Aorta (tissue), 5 donors: ENCODE measurements around the gene ZNF396. TPM values are rescaled to one million over a fixed set of nuclear protein-coding genes. Genes with fewer than 3 reads are reported as not detected.

ENCODE experiments used
- ATAC-seq: fragments of 200-7000 bp; cut with Tn5 transposase; one replicate; pipeline ENCODE4 v1.9.1; 2022; ENCODE audit warnings: moderate library complexity; ENCODE audit not compliant: low FRiP score
- DNase-seq, 2 donors: peaks; one replicate each; pipeline ENCODE4 v3.0.0-alpha.2; 2020
- H3K27ac ChIP-seq, 2 donors: one replicate each; pipeline ENCODE4 v1.5.1; 2013; ENCODE audit warnings: low read length in 2 of 2, mild to moderate bottlenecking in 2 of 2, moderate library complexity in 2 of 2, control low read depth in 1 of 2, inconsistent platforms in 1 of 2, low read depth in 1 of 2
- H3K27me3 ChIP-seq, 2 donors: one replicate each; pipeline ENCODE4 v1.6.1; 2013; ENCODE audit warnings: control low read depth in 1 of 2, low read length in 1 of 2, mild to moderate bottlenecking in 1 of 2, moderate library complexity in 1 of 2; ENCODE audit not compliant: insufficient read depth in 2 of 2, control insufficient read depth in 1 of 2
- H3K36me3 ChIP-seq, 2 donors: one replicate each; pipeline ENCODE4 v1.6.1; 2013; ENCODE audit warnings: control low read depth in 1 of 2, low read length in 1 of 2, mild to moderate bottlenecking in 1 of 2; ENCODE audit not compliant: insufficient read depth in 2 of 2, control insufficient read depth in 1 of 2
- H3K4me1 ChIP-seq, 2 donors: one replicate each; pipeline ENCODE4 v1.6.1; 2013; ENCODE audit warnings: low read length in 2 of 2, control low read depth in 1 of 2, mild to moderate bottlenecking in 1 of 2, moderate library complexity in 1 of 2; ENCODE audit not compliant: insufficient read depth in 2 of 2, control insufficient read depth in 1 of 2
- H3K4me3 ChIP-seq, 2 donors: one replicate each; pipeline ENCODE4 v1.5.1; 2013; ENCODE audit warnings: low read length in 2 of 2, control low read depth in 1 of 2, mild to moderate bottlenecking in 1 of 2
- H3K9me3 ChIP-seq: one replicate; pipeline ENCODE4 v1.6.1; 2013; ENCODE audit warnings: mild to moderate bottlenecking, low read length; ENCODE audit not compliant: control insufficient read depth
- whole genome bisulfite sequencing, 2 donors: extraction: QIAGEN DNeasy Blood & Tissue Kit; methylation state at CpG; one replicate each; pipeline ENCODE4 v1.1.7; 2013; 5-methylcytosine and 5-hydroxymethylcytosine counted together
- intact Hi-C, 2 donors: fragments of 100-400 bp; cut with DNase I; formaldehyde crosslinking; loops; one replicate each; pipeline versions ENCODE4 v1.14.2 to v1.15.0; 2022
- polyA plus RNA-seq, 2 donors: library from polyadenylated mRNA; stranded (reverse); fragments of 200-250 nt; gene quantifications; one replicate each; pipeline ENCODE4 v1.2.3, GENCODE V29; 2013
- total RNA-seq, 2 donors: library from RNA; stranded (reverse); fragmentation: NEBNext Ultra II Directional; extraction: Animal tissue kit (Norgen Biotek cat#: 25700); gene quantifications; one replicate each; pipeline ENCODE4 v1.2.1, GENCODE V29; 2021
- donor health status: healthy with polysubstance abuse.
- donor health status: Bipolar disorder and iron deficiency.
- donor health status: DM: no; HTN: no; CAD: no.
- donor health status: DM: no; HTN: no; CAD: no.
- donor health status: DM: yes; HTN: yes; CAD: no.

ZNF396 gene
- total and polyA plus RNA-seq, 4 donors = 1.9 to 4.4 (median 3.4) TPM

DNA sequence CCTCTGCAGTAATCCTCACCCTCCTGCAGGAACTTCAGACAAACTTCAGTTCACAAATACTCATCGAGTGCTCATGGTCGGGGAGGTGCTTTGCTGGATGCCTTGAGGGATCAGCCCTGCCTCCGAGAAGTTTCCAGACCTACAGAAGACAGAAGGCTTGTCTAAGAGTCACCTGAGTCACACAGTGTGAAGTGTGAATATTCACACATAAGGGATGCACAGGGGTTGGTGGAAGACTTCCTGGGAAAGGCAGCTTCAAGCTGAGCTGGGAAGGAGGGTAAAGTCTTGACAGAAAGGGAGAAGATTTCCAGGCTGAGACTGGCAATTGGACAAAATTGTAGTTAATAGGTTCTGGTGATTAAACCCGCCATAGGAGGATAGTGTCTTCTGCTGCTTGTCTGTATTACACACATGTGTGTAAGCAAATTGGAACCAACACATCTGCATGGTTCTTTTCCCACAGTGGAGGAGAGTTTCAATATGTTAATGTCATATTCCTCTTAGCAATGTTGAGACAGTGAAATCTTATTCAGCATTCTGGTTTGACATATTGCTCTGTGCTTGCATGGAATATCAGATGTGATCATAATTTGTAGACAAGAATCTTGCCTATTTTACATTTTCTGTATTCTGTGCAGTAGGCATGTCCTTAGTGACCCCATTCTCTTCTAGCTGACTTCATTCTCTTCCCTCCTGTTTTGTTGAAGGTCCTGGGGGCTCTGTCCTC lies 34.7 kb upstream of the ZNF396 start:
- H3K27me3 ChIP-seq = no peaks in the 10 kb centered on the region
- no peak overlapping the region for H3K4me3 ChIP-seq
- H3K36me3 ChIP-seq = no peaks in the 10 kb centered on the region
- ATAC-seq (no peak), DNase-seq (no peak)
- intact Hi-C loops = no loop called here
- 86 to 87% methylated on average over 4 of the region's 4 CpGs for WGBS, 2 donors
- H3K27ac ChIP-seq = no peak overlapping the region
- no peaks in the 10 kb centered on the region for H3K4me1 ChIP-seq
- no peaks in the 10 kb centered on the region for H3K9me3 ChIP-seq

DNA sequence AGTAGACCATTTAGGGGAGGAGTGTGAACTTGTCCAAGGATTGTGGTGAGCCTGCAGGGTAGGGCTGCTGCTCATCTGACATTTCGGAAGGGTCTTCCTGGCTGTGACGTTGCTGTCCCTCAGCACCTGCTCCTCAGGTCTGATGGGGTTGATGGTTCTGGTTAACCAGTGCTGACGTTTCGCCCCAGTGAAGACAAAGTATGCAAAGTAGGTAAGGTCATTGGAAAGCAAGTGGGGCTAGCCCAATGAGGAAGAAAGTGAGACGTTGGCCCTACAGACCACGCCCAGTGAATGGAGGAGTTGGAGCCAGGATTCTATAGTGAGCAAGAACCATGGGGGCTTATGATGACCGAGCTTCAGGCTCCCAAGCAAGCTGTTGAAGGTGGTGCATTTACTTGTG lies 33.4 kb upstream of the ZNF396 start:
- no peak for ATAC-seq
- Histone ChIP-seq H3K27ac (no peak overlapping the region), H3K27me3 (no peaks in the 10 kb centered on the region), H3K4me1 (no peaks in the 10 kb centered on the region), H3K9me3 (no peaks in the 10 kb centered on the region), H3K4me3 (no peak overlapping the region), H3K36me3 (no peaks in the 10 kb centered on the region)
- DNase-seq = no peak
- 85 to 87% methylated on average over 7 of the region's 7 CpGs for WGBS, 2 donors
- intact Hi-C loops = no loop called here

- WGBS, 2 donors = 89 to 90% methylated on average over 3 of the region's 3 CpGs
These were observed 32.8 kb upstream of the ZNF396 start for GRCh38 chr18:35409911-35410310.

DNA sequence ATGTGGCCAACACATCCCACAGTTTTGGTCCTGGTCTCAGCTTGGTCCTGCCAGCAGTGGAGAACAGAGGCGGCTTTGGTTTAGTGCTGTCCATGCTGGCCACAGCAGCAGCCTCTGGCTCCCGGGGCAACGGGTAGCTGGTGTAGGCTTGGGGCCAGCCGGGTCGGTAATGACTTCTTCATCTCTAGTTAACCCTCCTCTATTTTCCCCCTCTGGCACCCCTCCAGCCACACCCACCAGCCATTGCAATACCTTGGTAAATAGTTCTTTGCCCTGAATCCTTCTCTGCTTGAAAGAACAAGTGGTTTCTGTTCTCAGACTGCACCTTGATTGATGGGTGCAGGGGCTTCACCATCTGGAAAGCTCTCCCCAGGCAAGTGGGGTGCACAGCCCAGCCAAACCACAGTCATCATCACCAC lies 31.7 kb upstream of the ZNF396 start:
- no peaks in the 10 kb centered on the region for H3K4me1 ChIP-seq
- no peak overlapping the region for H3K27ac ChIP-seq
- DNase-seq (no peak), ATAC-seq (no peak)
- no peak overlapping the region for H3K4me3 ChIP-seq
- H3K9me3 ChIP-seq = no peaks in the 10 kb centered on the region
- H3K36me3 ChIP-seq = no peaks in the 10 kb centered on the region
- WGBS, 2 donors = 92 to 93% methylated on average over 5 of the region's 5 CpGs
- intact Hi-C loops = loop anchor here (5.0 to 10.0 kb wide), 3 partner anchors 88 to 286 kb away; partner anchors contain the start of genes GALNT1 (in 1 of the 2) and INO80C (in 1 of the 2)
- H3K27me3 ChIP-seq = no peaks in the 10 kb centered on the region

More at GRCh38 chr18:35409911-35410310, 32.8 kb upstream of the ZNF396 start:
- H3K27me3 ChIP-seq = no peaks in the 10 kb centered on the region
- intact Hi-C loops = loop anchor here (5.0 to 10.0 kb wide), 3 partner anchors 87 to 285 kb away; partner anchors contain the start of genes GALNT1 (in 1 of the 2) and INO80C (in 1 of the 2)
- no peaks in the 10 kb centered on the region for H3K4me1 ChIP-seq
- no peak overlapping the region for H3K27ac ChIP-seq
- ATAC-seq = no peak
- no peaks in the 10 kb centered on the region for H3K36me3 ChIP-seq
- no peak for DNase-seq
- H3K9me3 ChIP-seq = no peaks in the 10 kb centered on the region
- no peak overlapping the region for H3K4me3 ChIP-seq

- H3K27ac ChIP-seq = no peak overlapping the region
- intact Hi-C loops = loop anchor here (5.0 to 10.0 kb wide), 3 partner anchors 89 to 287 kb away; partner anchors contain the start of genes GALNT1 (in 1 of the 2) and INO80C (in 1 of the 2)
- no peaks in the 10 kb centered on the region for H3K27me3 ChIP-seq
- no peak for DNase-seq
- H3K4me3 ChIP-seq = no peak overlapping the region
- H3K36me3 ChIP-seq = no peaks in the 10 kb centered on the region
- 32 to 35% methylated on average over 5 of the region's 5 CpGs for WGBS, 2 donors
- peak; percentile 83 for ATAC-seq
- H3K4me1 ChIP-seq = no peaks in the 10 kb centered on the region
- no peaks in the 10 kb centered on the region for H3K9me3 ChIP-seq
These were observed 30.8 kb upstream of the ZNF396 start for GRCh38 chr18:35407871-35408481.

GRCh38 chr18:35406666-35407065 lies 29.5 kb upstream of the ZNF396 start:
- Histone ChIP-seq H3K4me3 (no peak overlapping the region), H3K27me3 (no peaks in the 10 kb centered on the region), H3K27ac (no peak overlapping the region), H3K4me1 (no peaks in the 10 kb centered on the region), H3K9me3 (no peaks in the 10 kb centered on the region), H3K36me3 (no peaks in the 10 kb centered on the region)
- ATAC-seq = no peak
- intact Hi-C loops = loop anchor here (5.0 to 10.0 kb wide), 3 partner anchors 91 to 288 kb away; partner anchors contain the start of genes GALNT1 (in 1 of the 2) and INO80C (in 1 of the 2)
- DNase-seq = no peak
- 78 to 81% methylated on average over 6 of the region's 6 CpGs for WGBS, 2 donors

DNA sequence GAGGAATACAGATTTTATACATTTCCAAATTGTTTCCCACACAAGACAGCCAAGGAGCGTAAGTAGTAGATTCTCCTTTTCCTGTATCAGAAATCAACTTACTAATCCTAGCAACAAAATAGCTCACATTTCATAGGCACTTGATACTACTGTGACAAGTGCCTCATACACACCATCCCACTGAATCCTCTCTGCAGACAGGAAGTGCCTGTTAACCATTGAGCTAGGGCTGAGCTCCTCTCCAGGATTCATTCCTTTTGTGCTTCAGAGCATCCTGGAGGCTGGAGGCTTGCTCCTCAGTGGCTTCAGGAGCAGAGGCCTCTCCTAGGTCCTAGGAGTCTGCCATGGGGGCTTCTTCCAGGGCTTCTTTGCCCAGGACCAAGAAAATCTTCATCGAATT lies 20.8 kb upstream of the ZNF396 start:
- intact Hi-C loops = no loop called here
- Histone ChIP-seq H3K27me3 (peaks cover 0 to 2% of the 10 kb centered on the region in 2 donors), H3K27ac (no peak overlapping the region)

DNA sequence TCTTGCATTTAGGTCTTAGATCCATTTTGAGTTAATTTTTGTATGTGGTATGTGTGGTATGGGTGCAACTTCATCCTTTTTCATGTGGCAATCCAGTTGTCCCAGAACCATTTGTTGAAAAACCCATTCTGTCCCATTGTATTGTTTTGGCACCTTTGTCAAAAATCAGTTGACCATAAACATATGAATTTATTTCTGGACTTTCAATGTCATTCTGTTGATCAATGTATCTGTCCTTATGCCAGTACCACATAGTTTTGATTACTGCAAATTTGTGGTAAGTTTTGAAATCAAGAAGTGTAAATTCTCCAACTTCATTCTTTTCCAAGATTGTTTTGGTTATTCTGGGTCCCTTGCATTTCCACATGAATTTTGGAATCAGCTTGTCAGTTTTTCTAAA lies 16.6 kb upstream of the ZNF396 start:
- no peak for DNase-seq
- Histone ChIP-seq H3K4me3 (no peak overlapping the region), H3K36me3 (no peaks in the 10 kb centered on the region), H3K4me1 (peaks cover 2 to 5% of the 10 kb centered on the region in 2 donors), H3K9me3 (no peaks in the 10 kb centered on the region), H3K27ac (no peak overlapping the region), H3K27me3 (no peaks in the 10 kb centered on the region)
- no peak for ATAC-seq
- intact Hi-C loops = no loop called here

More for the DNA sequence above, 20.8 kb upstream of the ZNF396 start:
- no peak overlapping the region for H3K4me3 ChIP-seq
- WGBS, 2 donors = 91% methylated on average over 2 of the region's 2 CpGs
- ATAC-seq (no peak), DNase-seq (no peak)
- no peaks in the 10 kb centered on the region for H3K9me3 ChIP-seq
- H3K36me3 ChIP-seq = no peaks in the 10 kb centered on the region
- no peaks in the 10 kb centered on the region for H3K4me1 ChIP-seq

DNA sequence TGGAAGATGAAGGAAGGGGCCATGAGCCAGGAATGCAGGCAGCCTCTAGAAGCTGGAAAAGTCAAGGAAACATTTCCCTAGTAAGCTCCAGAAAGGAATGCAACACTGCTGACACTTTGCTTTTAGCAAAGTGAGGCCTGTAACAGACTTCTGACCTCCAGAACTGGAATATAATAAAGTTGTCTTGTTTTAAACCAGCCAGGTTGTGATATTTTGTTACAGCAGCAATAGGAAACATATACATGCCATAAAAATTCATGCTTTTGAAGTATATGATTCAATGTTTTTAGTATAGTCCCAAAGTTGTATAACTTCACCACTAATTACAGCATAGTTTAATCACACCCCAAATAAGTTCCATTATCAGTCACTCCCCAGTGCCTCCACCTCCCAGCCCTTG lies 15.2 kb upstream of the ZNF396 start:
- intact Hi-C loops = no loop called here
- H3K36me3 ChIP-seq = no peaks in the 10 kb centered on the region
- DNase-seq = no peak

More for the DNA sequence above, 15.2 kb upstream of the ZNF396 start:
- Histone ChIP-seq H3K27ac (no peak overlapping the region), H3K27me3 (no peaks in the 10 kb centered on the region), H3K4me3 (no peak overlapping the region), H3K9me3 (no peaks in the 10 kb centered on the region), H3K4me1 (peaks cover 2 to 5% of the 10 kb centered on the region in 2 donors)
- no peak for ATAC-seq
